H1 (cell line): Measurements from ENCODE around the gene CAPN14. TPM values are rescaled to one million over a fixed set of nuclear protein-coding genes. Genes with fewer than 3 reads are reported as not detected.

ENCODE experiments used
- CTCF ChIA-PET: fragments of 300-600 bp; sonication (Branson Sonifier 250); formaldehyde crosslinking; loops from one replicate; lab custom pipeline; 2021; ENCODE audit not compliant: partially characterized antibody; lab: Charles Lee
- POLR2A ChIA-PET: fragments of 300-600 bp; sonication (Branson Sonifier 250); formaldehyde crosslinking; loops from one replicate; lab custom pipeline; 2021; ENCODE audit warnings: inconsistent platforms; ENCODE audit not compliant: partially characterized antibody; lab: Charles Lee
- DNase-seq, 2 experiments: peaks; one replicate each; pipeline versions ENCODE4 v3.0.0 to v3.0.0-alpha.2; 2010 to 2022; ENCODE audit warnings: low spot score in 2 of 2, low read depth in 1 of 2, mixed read lengths in 1 of 2
- FAIRE-seq: peaks from 2 replicates; lab custom pipeline; 2011; peaks lifted over from hg19 to GRCh38; lab: Jason Lieb, UNC
- H2AFZ ChIP-seq: 2 replicates; pipeline ENCODE4 v1.8.1; 2012; ENCODE audit warnings: low read length, inconsistent platforms
- H2AK5ac ChIP-seq: 2 replicates; pipeline ENCODE4 v1.6.1; 2013; ENCODE audit warnings: low read depth, low read length
- H2BK120ac ChIP-seq: replicated peaks from 2 replicates; pipeline ENCODE3; 2013; ENCODE audit warnings: low read depth, low read length, inconsistent platforms
- H2BK12ac ChIP-seq: 2 replicates; pipeline ENCODE4 v1.6.1; 2013; ENCODE audit warnings: low read depth, low read length
- H2BK15ac ChIP-seq: 2 replicates; pipeline ENCODE4 v1.6.1; 2013; ENCODE audit warnings: low read length
- H2BK20ac ChIP-seq: 2 replicates; pipeline ENCODE4 v1.6.1; 2013; ENCODE audit warnings: low read length
- H2BK5ac ChIP-seq: 2 replicates; pipeline ENCODE4 v1.6.1; 2013; ENCODE audit warnings: low read depth, low read length
- H3K14ac ChIP-seq: 2 replicates; pipeline ENCODE4 v1.6.1; 2013; ENCODE audit warnings: inconsistent platforms; ENCODE audit not compliant: insufficient read length
- H3K18ac ChIP-seq: 2 replicates; pipeline ENCODE4 v1.6.1; 2013; ENCODE audit warnings: low read length; ENCODE audit errors: extremely low read depth
- H3K23ac ChIP-seq: 2 replicates; pipeline ENCODE4 v1.6.1; 2013; ENCODE audit warnings: inconsistent platforms; ENCODE audit not compliant: insufficient read length
- H3K23me2 ChIP-seq: 2 replicates; pipeline ENCODE4 v1.6.1; 2013; ENCODE audit warnings: low read depth, low read length
- H3K27ac ChIP-seq: 2 replicates; pipeline ENCODE4 v1.6.1; 2011; ENCODE audit warnings: low read depth, low read length, inconsistent platforms
- H3K27me3 ChIP-seq, 4 experiments: replicated peaks in 1 of 4; 1 replicate in 1 of 4; 2 replicates in 3 of 4; pipeline versions ENCODE4 v1.6.1 to v1.8.1; 2011 to 2013; ENCODE audit warnings: low read length in 3 of 4, mild to moderate bottlenecking in 3 of 4, inconsistent platforms in 2 of 4, mixed read lengths in 2 of 4, moderate library complexity in 1 of 4; ENCODE audit not compliant: control insufficient read depth in 3 of 4, insufficient read depth in 3 of 4; ENCODE audit errors: extremely low read depth in 1 of 4
- H3K36me3 ChIP-seq, 4 experiments: 2 replicates each; pipeline versions ENCODE4 v1.6.1 to v1.8.1; 2011 to 2013; ENCODE audit warnings: mild to moderate bottlenecking in 4 of 4, low read length in 3 of 4, moderate library complexity in 2 of 4, control low read depth in 1 of 4, inconsistent platforms in 1 of 4; ENCODE audit not compliant: insufficient read depth in 4 of 4, control insufficient read depth in 2 of 4
- H3K4ac ChIP-seq: replicated peaks from 2 replicates; pipeline ENCODE3; 2013; ENCODE audit warnings: low read length, low read depth, mixed read lengths, inconsistent platforms; ENCODE audit not compliant: insufficient read length
- H3K4me1 ChIP-seq, 4 experiments: replicated peaks in 1 of 4; 1 replicate in 1 of 4; 2 replicates in 3 of 4; pipeline versions ENCODE4 v1.6.1 to v1.8.1; 2011 to 2013; ENCODE audit warnings: low read length in 3 of 4, inconsistent platforms in 2 of 4, mixed read lengths in 1 of 4; ENCODE audit not compliant: insufficient read depth in 4 of 4, control insufficient read depth in 3 of 4
- H3K4me2 ChIP-seq, 2 experiments: 2 replicates each; pipeline versions ENCODE4 v1.6.1 to v1.8.1; 2011 to 2013; ENCODE audit warnings: low read depth in 2 of 2, low read length in 2 of 2, control low read depth in 1 of 2, inconsistent platforms in 1 of 2, mild to moderate bottlenecking in 1 of 2; ENCODE audit not compliant: insufficient read depth in 1 of 2
- H3K4me3 ChIP-seq, 4 experiments: fragments of 200-600, 300-600 bp in 1 of 4; sonication (generic), shearing (Covaris generic), sonication (Bioruptor Twin) in 1 of 4; 2 replicates each; pipeline versions ENCODE4 v1.5.1 to v1.8.1; 2011 to 2016; ENCODE audit warnings: low read length in 4 of 4, low read depth in 3 of 4, control low read depth in 2 of 4, inconsistent platforms in 2 of 4, mild to moderate bottlenecking in 2 of 4, mixed read lengths in 1 of 4, moderate library complexity in 1 of 4; ENCODE audit not compliant: insufficient read depth in 2 of 4; ENCODE audit errors: extremely low read depth in 1 of 4
- H3K56ac ChIP-seq: replicated peaks from 2 replicates; pipeline ENCODE3; 2013; ENCODE audit warnings: low read depth, mild to moderate bottlenecking, mixed read lengths, low read length, inconsistent platforms; ENCODE audit not compliant: insufficient read length
- H3K79me1 ChIP-seq: 2 replicates; pipeline ENCODE4 v1.6.1; 2013; ENCODE audit warnings: low read depth, low read length, control low read depth
- H3K79me2 ChIP-seq, 2 experiments: 2 replicates each; pipeline versions ENCODE4 v1.6.1 to v1.8.1; 2012 to 2013; ENCODE audit warnings: low read length in 2 of 2, mild to moderate bottlenecking in 2 of 2, inconsistent platforms in 1 of 2; ENCODE audit not compliant: insufficient read depth in 2 of 2, control insufficient read depth in 1 of 2
- H3K9ac ChIP-seq, 4 experiments: replicated peaks in 1 of 4; 1 replicate in 1 of 4; 2 replicates in 3 of 4; pipeline versions ENCODE4 v1.6.1 to v1.8.1; 2011 to 2013; ENCODE audit warnings: low read depth in 3 of 4, low read length in 3 of 4, control low read depth in 2 of 4, mild to moderate bottlenecking in 2 of 4, moderate library complexity in 2 of 4, inconsistent platforms in 1 of 4; ENCODE audit errors: extremely low read depth in 1 of 4
- H3K9me3 ChIP-seq, 2 experiments: 2 replicates each; pipeline versions ENCODE4 v1.6.1 to v1.8.1; 2012 to 2013; ENCODE audit warnings: mild to moderate bottlenecking in 2 of 2, moderate library complexity in 2 of 2, control low read depth in 1 of 2, inconsistent platforms in 1 of 2, low read depth in 1 of 2, low read length in 1 of 2, mixed read lengths in 1 of 2; ENCODE audit not compliant: insufficient read depth in 2 of 2
- H4K20me1 ChIP-seq, 2 experiments: replicated peaks in 1 of 2; 2 replicates each; pipeline versions ENCODE3 to v1.8.1; 2011 to 2013; ENCODE audit warnings: inconsistent platforms in 2 of 2, low read length in 2 of 2, mild to moderate bottlenecking in 1 of 2; ENCODE audit not compliant: insufficient read depth in 2 of 2, control insufficient read depth in 1 of 2
- H4K5ac ChIP-seq: 2 replicates; pipeline ENCODE4 v1.6.1; 2013; ENCODE audit warnings: low read length, low read depth, mixed read lengths, inconsistent platforms; ENCODE audit not compliant: insufficient read length
- H4K8ac ChIP-seq: 2 replicates; pipeline ENCODE4 v1.8.0; 2013; ENCODE audit warnings: mild to moderate bottlenecking, moderate library complexity, low read length, inconsistent platforms; ENCODE audit not compliant: insufficient read depth; ENCODE audit errors: extremely low read depth
- H4K91ac ChIP-seq: replicated peaks from 2 replicates; pipeline ENCODE3; 2013; ENCODE audit warnings: low read length, mixed read lengths, inconsistent platforms; ENCODE audit not compliant: insufficient read length
- ASH2L ChIP-seq: fragments of 200-600, 300-600 bp; sonication (generic); IDR thresholded peaks from one replicate; pipeline ENCODE4 v1.7.1; 2017; ENCODE audit warnings: low read length
- EP300 ChIP-seq, 2 experiments: IDR thresholded peaks; 1 replicate in 1 of 2; 2 replicates in 1 of 2; pipeline ENCODE4 v1.6.1; 2011 to 2012; ENCODE audit warnings: low read depth in 2 of 2, low read length in 2 of 2, mild to moderate bottlenecking in 2 of 2, borderline replicate concordance in 1 of 2, inconsistent platforms in 1 of 2, moderate library complexity in 1 of 2
- GTF2F1 ChIP-seq: IDR thresholded peaks from 2 replicates; pipeline ENCODE4 v1.6.1; 2012; ENCODE audit warnings: low read depth, low read length, improper control_type of control experiment, borderline replicate concordance
- JUND ChIP-seq: IDR thresholded peaks from 2 replicates; pipeline ENCODE4 v1.6.1; 2011; ENCODE audit warnings: mild to moderate bottlenecking, improper control_type of control experiment, low read length
- PHF8 ChIP-seq: fragments of 200-600 bp; sonication (generic); conservative IDR thresholded peaks from 2 replicates; pipeline ENCODE4 v1.7.1; 2012; ENCODE audit warnings: low read depth, mild to moderate bottlenecking, inconsistent platforms, low read length, moderate library complexity
- RFX5 ChIP-seq: IDR thresholded peaks from 2 replicates; pipeline ENCODE4 v1.6.1; 2011; ENCODE audit warnings: low read depth, low read length, improper control_type of control experiment, borderline replicate concordance
- SAP30 ChIP-seq: fragments of 300-600 bp; sonication (generic); IDR thresholded peaks from 2 replicates; pipeline ENCODE4 v1.7.1; 2012; ENCODE audit warnings: low read length, moderate library complexity, mild to moderate bottlenecking, inconsistent platforms; ENCODE audit not compliant: insufficient read depth, insufficient replicate concordance
- SIX5 ChIP-seq: IDR thresholded peaks from 2 replicates; pipeline ENCODE4 v1.6.1; 2011; ENCODE audit warnings: mild to moderate bottlenecking, low read depth, low read length
- TEAD4 ChIP-seq: IDR thresholded peaks from 2 replicates; pipeline ENCODE4 v1.6.1; 2012; ENCODE audit warnings: low read depth, low read length, inconsistent platforms, mixed read lengths
- ZNF274 ChIP-seq: IDR thresholded peaks from 2 replicates; pipeline ENCODE4 v1.7.0; 2012; ENCODE audit warnings: low read length, borderline replicate concordance; ENCODE audit errors: extremely low read depth
- WGBS, 2 experiments: shearing (Covaris generic) in 1 of 2; methylation state at CpG; one replicate each; pipeline versions ENCODE4 v1.1.6 to v1.1.7; 2013 to 2015; ENCODE audit warnings: low lambda C conversion rate in 2 of 2, mixed read lengths in 2 of 2, inconsistent platforms in 1 of 2, low coverage in 1 of 2, missing lambda C conversion rate in 1 of 2; ENCODE audit not compliant: insufficient replicate concordance in 2 of 2, insufficient coverage in 1 of 2, insufficient read length in 1 of 2; ENCODE audit errors: extremely low coverage in 1 of 2, missing lambda C conversion rate in 1 of 2; 5-methylcytosine and 5-hydroxymethylcytosine counted together
- long read RNA-seq, 2 experiments: library from RNA in 1 of 2; library from capped mRNA in 1 of 2; stranded (forward); transcript quantifications; one replicate each; pipeline ENCODE4 v2.0.0, GENCODE V29; 2021; ENCODE audit warnings: inconsistent platforms in 1 of 2
- polyA minus RNA-seq, 3 experiments: library from RNA; depleted of rRNA, polyadenylated mRNA; stranded (reverse); fragments of >200 nt; gene quantifications; 1 replicate in 2 of 3; 2 replicates in 1 of 3; pipeline ENCODE4 v1.2.3, GENCODE V29; 2011
- polyA plus RNA-seq, 7 experiments: library from polyadenylated mRNA; depleted of rRNA in 3 of 7; stranded (reverse) in 5 of 7; unstranded in 2 of 7; fragments of >200 nt in 5 of 7; fragments of 200-250 nt in 2 of 7; gene quantifications; 1 replicate in 5 of 7; 2 replicates in 1 of 7; 4 replicates in 1 of 7; pipeline versions ENCODE4 v1.2.1 to v1.2.3, GENCODE V29; 2011 to 2013; ENCODE audit warnings: missing spikeins in 2 of 7, mixed read lengths in 2 of 7
- total RNA-seq: library from RNA; stranded (reverse); fragmentation: NEBNext Ultra II Directional; extraction: Animal tissue kit (Norgen Biotek cat#: 25700); gene quantifications from 2 replicates; pipeline ENCODE4 v1.2.1, GENCODE V29; 2021

The CAPN14 gene
- total RNA-seq (0.07 and 0.08 TPM in 2 replicates), polyA plus RNA-seq (2011; rRNA removed) (0.05 TPM in 1 of 2 replicates, not detected in the other), polyA minus RNA-seq (2011; rRNA and poly(A)+ RNA removed) (0.09 and 0.12 TPM in 2 replicates)
- polyA plus RNA-seq (2011; cell fraction: cytosol; rRNA removed) = 0.08 TPM
- polyA plus RNA-seq (2011; cell fraction: nucleus; rRNA removed) = 0.07 TPM
- polyA plus RNA-seq (2012, experiment 1 of 2) = 0.05 to 0.08 TPM (median 0.05 TPM) in 3 of 4 replicates, not detected in the other
- polyA plus RNA-seq (2012, experiment 2 of 2) = not detected
- 0.06 TPM for polyA plus RNA-seq (2013, experiment 1 of 2)
- 0.04 TPM for polyA plus RNA-seq (2013, experiment 2 of 2)
- polyA minus RNA-seq (2011; cell fraction: cytosol; rRNA and poly(A)+ RNA removed) = not detected
- polyA minus RNA-seq (2011; cell fraction: nucleus; rRNA and poly(A)+ RNA removed) = 0.30 TPM
- long read RNA-seq, experiment 1 = 0 reads
- long read RNA-seq, experiment 2 = 0 reads

GRCh38 chr2:31217465-31218200, at the start of gene CAPN14:
Gene CAPN14 (minus strand): TSS chr2:31217515. CDS start chr2:31205447, 12,068 bp downstream.
- Histone ChIP-seq H2BK15ac (no peak within 1 kb of the TSS), H3K27me3 (no peaks in the 10 kb centered on the region; a peak in 1 of 7 replicates), H4K20me1 (no peaks in the 10 kb centered on the region), H3K56ac (no peak within 1 kb of the TSS), H3K9me3 (no peaks in the 10 kb centered on the region), H3K14ac (no peak within 1 kb of the TSS), H3K4me3 (no peak within 1 kb of the TSS), H2AFZ (no peak within 1 kb of the TSS), H4K5ac (no peak within 1 kb of the TSS), H2BK5ac (no peak within 1 kb of the TSS), H3K27ac (no peak within 1 kb of the TSS), H2BK120ac (no peak within 1 kb of the TSS), H3K4ac (no peak within 1 kb of the TSS), H3K36me3 (no peaks in the 10 kb centered on the region), H3K23ac (no peak within 1 kb of the TSS), H3K23me2 (no peaks in the 10 kb centered on the region), H2BK20ac (no peak within 1 kb of the TSS), H3K9ac (no peak within 1 kb of the TSS), H4K8ac (no peak within 1 kb of the TSS), H3K79me1 (no peaks in the 10 kb centered on the region), H2AK5ac (no peak within 1 kb of the TSS), H3K18ac (no peak within 1 kb of the TSS), H4K91ac (no peak within 1 kb of the TSS), H3K4me1 (peaks cover 0 to 4% (median 0%) of the 10 kb centered on the region in 4 experiments; a peak in 1 of 7 replicates), H2BK12ac (no peak within 1 kb of the TSS), H3K79me2 (no peaks in the 10 kb centered on the region), H3K4me2 (no peak within 1 kb of the TSS)
- TF ChIP-seq RFX5 = no peak
- no peak for TF ChIP-seq JUND
- no peak for TF ChIP-seq EP300 (IDR thresholded peaks at IDR 0.05; ENCODE audit: borderline replicate concordance in 1 of 2, low read depth in 2 of 2, low read length in 2 of 2)
- no peak for TF ChIP-seq ZNF274
- no peak for TF ChIP-seq SIX5
- TF ChIP-seq ASH2L = no peak
- no peak for TF ChIP-seq PHF8
- no peak for TF ChIP-seq TEAD4
- TF ChIP-seq GTF2F1 = no peak
- TF ChIP-seq SAP30 = no peak
- CTCF ChIA-PET = interaction anchor here (1.1 kb wide), 1 partner anchor 17 kb away, joined by 3 read pairs; the partner anchor contains the start of gene EHD3
- 74% methylated on average over 5 of the region's 6 CpGs; no CpG with 5 or more reads in 1 of the 2 experiments for WGBS, 2 experiments
- no peak for DNase-seq
- FAIRE-seq = no peak
- POLR2A ChIA-PET = no interaction called here
